Measurements from ENCODE around the gene CKS1B. TPM values are rescaled to one million over a fixed set of nuclear protein-coding genes. Genes with fewer than 3 reads are reported as not detected.

Gene CKS1B
- total and polyA plus RNA-seq, 9 of the 15 experiments (the other 6 are each of a cell fraction or from before 2014, with no cell fraction given), result 215 to 1,103 (median 460) TPM

DNA sequence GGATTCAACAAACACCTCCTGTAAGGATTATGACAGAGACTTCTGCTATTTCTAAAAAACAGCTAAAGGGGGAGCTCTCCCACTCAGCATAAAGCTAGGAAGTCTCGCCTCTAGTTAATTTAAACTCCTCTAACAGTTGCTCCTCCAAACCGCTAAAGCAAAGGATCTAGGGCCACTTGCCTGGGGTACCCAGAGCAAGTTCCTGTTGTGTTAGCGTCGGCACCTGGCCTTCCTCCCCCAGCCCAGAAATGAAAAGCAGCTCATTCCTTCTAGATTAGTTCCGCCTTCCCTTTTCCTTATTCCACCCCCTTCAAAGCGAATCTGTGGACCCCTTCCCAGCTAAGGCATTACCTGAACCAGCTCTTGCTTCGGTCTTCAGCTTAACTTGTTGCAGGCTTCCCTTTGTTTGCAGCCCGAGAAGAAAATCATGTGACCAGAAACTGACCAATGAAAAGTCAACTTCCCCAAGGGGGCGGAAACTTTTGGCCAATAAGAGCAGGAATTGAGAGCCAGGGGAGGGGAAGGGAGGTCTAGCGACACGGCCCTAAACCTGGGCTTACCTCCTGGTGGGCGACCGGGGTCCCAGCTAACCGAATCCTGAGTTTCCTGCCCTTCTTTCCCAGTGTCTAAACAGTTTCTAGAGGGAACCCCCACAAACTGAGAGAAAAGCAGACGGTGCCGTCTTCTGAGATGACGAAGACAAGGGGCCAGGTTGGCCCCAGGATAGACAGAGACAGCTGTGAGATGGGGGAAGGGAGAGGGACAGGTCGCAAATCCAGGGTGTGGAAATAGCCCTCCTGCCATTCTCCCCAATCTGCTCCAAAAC, 18.6 kb upstream of the CKS1B start, which contains the start of gene PBXIP1:
Gene PBXIP1, minus strand, starts transcription at position 382 of the 826 bp plus-strand sequence. CDS start 2,378 bp downstream, outside the sequence.
- Histone ChIP-seq H3K9ac (ENCODE audit: insufficient read depth in 1 of 2, low read depth in 2 of 2, low read length in 2 of 2) (peak within 1 kb of the TSS; percentile 62 to 85), H3K36me3 (ENCODE audit: control insufficient read depth, insufficient read depth, low read length) (peaks cover 22% of the 10 kb centered on the region; the same call in 2 of the 3 replicates), H3K4me1 (replicated peaks in 1 of 2; ENCODE audit: control insufficient read depth in 2 of 2, insufficient read depth in 2 of 2, low read length in 2 of 2) (peaks cover 31 to 47% of the 10 kb centered on the region in 2 experiments), H3K79me2 (ENCODE audit: control insufficient read depth, insufficient read depth, low read length) (peaks cover 20% of the 10 kb centered on the region), H3K9me3 (replicated peaks; ENCODE audit: control insufficient read depth, insufficient read depth, low read depth, low read length) (no peaks in the 10 kb centered on the region), H3K4me2 (ENCODE audit: insufficient read depth, low read length) (peak within 1 kb of the TSS; percentile 90), H3K27ac (ENCODE audit: extremely low read depth, low read depth, low read length) (peak within 1 kb of the TSS; percentile 63), H3K27me3 (ENCODE audit: control insufficient read depth in 2 of 2, insufficient read depth in 2 of 2, low read length in 2 of 2) (no peaks in the 10 kb centered on the region), H3K9me1 (ENCODE audit: control insufficient read depth, insufficient read depth, low read length) (no peaks in the 10 kb centered on the region), H3K4me3 (peak within 1 kb of the TSS; percentile 50), H2AFZ (ENCODE audit: low read depth, low read length) (peak within 1 kb of the TSS; percentile 91), H4K20me1 (replicated peaks; ENCODE audit: control insufficient read depth, insufficient read depth, low read length) (no peaks in the 10 kb centered on the region)
- POLR2A ChIA-PET, result interaction anchor here (0.6 to 4.8 kb wide), 21 partner anchors 9 to 445 kb away, joined by 3 to 20 read pairs (median 3); partner anchors contain the start of genes CKS1B, FLAD1, LENEP and PMVK
- in situ Hi-C loops (cut with MboI), result loop anchor here (5.0 kb wide), 1 partner anchor 106 kb away; the partner anchor contains the start of gene EFNA4
- FAIRE-seq (peak; percentile 99), ATAC-seq (peak; percentile 88), DNase-seq (ENCODE audit: extremely low read depth in 1 of 4, low spot score in 3 of 4) (peak; percentile 85 to 97 (median 89))
- CTCF ChIA-PET (ENCODE audit: low intra/inter-chr PET ratio), result interaction anchor here (0.7 to 2.4 kb wide), 4 partner anchors 39 to 62 kb away, joined by 3 to 11 read pairs (median 4); no protein-coding TSS in a partner anchor
- WGBS (ENCODE audit: insufficient coverage, low coverage, missing lambda C conversion rate), result 2% methylated on average over 18 of the region's 18 CpGs
- BruUV-seq (replicated peaks), result no TSS peak
- intact Hi-C loops (cut with micrococcal nuclease), result loop anchor here (2.0 kb wide), 1 partner anchor 39 kb away; no protein-coding TSS in a partner anchor
- TF ChIP-seq CBX2 (IDR thresholded peaks at IDR 0.05; ENCODE audit: insufficient read depth, low read length, poor library complexity, severe bottlenecking) (no peak), RHOXF2B (CRISPR knock-in tag; conservative IDR thresholded peaks at IDR 0.05) (0 out of 2 replicates have a peak, but pooled peaks have one; percentile 42), KDM1A (IDR thresholded peaks at IDR 0.05) (no peak), XRCC5 (IDR thresholded peaks at IDR 0.05; ENCODE audit: low read depth, low read length) (0 out of 2 replicates have a peak, but pooled peaks have one; percentile 39), LCOR (CRISPR knock-in tag; IDR thresholded peaks at IDR 0.05) (peak; percentile 52), DACH1 (IDR thresholded peaks at IDR 0.05; ENCODE audit: partially characterized antibody) (peak; percentile 63), HNRNPL (IDR thresholded peaks at IDR 0.05; ENCODE audit: low read depth, low read length) (no peak), NR4A1 (CRISPR knock-in tag; IDR thresholded peaks at IDR 0.05) (0 out of 2 replicates have a peak, but pooled peaks have one; percentile 37), NR4A1 (tag; IDR thresholded peaks at IDR 0.05) (no peak), ZBED1 (IDR thresholded peaks at IDR 0.05) (no peak), NR1H2 (CRISPR knock-in tag; IDR thresholded peaks at IDR 0.05) (no peak), MAZ (CRISPR knock-in tag; conservative IDR thresholded peaks at IDR 0.05 in 1 of 2, IDR thresholded peaks at IDR 0.05 in 1 of 2) (peak in 1 of 2 experiments; percentile 14; a peak in 2 of 4 replicates), MBD2 (IDR thresholded peaks at IDR 0.05; ENCODE audit: borderline replicate concordance, low read depth) (peak; percentile 63; the same call in 1 of the 2 replicates), DIDO1 (tag; IDR thresholded peaks at IDR 0.05; ENCODE audit: low read depth) (0 out of 2 replicates have a peak, but pooled peaks have one; percentile 41), GABPB1 (CRISPR knock-in tag; IDR thresholded peaks at IDR 0.05) (0 out of 2 replicates have a peak, but pooled peaks have one; percentile 51), RUNX1 (IDR thresholded peaks at IDR 0.05; ENCODE audit: low read depth) (no peak), ZBTB7A (IDR thresholded peaks at IDR 0.05; ENCODE audit: borderline replicate concordance, control insufficient read depth, low read depth, low read length) (peak; percentile 74; the same call in 1 of the 2 replicates), ZNF165 (CRISPR knock-in tag; IDR thresholded peaks at IDR 0.05; ENCODE audit: borderline replicate concordance) (peak; percentile 28; the same call in 1 of the 2 replicates), ZNF41 (CRISPR knock-in tag; conservative IDR thresholded peaks at IDR 0.05) (0 out of 2 replicates have a peak, but pooled peaks have one; percentile 17), MCM7 (IDR thresholded peaks at IDR 0.05) (no peak)
- TF ChIP-seq, protein P1, sequence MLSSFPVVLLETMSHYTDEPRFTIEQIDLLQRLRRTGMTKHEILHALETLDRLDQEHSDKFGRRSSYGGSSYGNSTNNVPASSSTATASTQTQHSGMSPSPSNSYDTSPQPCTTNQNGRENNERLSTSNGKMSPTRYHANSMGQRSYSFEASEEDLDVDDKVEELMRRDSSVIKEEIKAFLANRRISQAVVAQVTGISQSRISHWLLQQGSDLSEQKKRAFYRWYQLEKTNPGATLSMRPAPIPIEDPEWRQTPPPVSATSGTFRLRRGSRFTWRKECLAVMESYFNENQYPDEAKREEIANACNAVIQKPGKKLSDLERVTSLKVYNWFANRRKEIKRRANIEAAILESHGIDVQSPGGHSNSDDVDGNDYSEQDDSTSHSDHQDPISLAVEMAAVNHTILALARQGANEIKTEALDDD (IDR thresholded peaks at IDR 0.05), result peak; percentile 27; the same call in 1 of the 2 replicates
